ENCODE data around the gene ANO4. TPM values are rescaled to one million over a fixed set of nuclear protein-coding genes. Genes with fewer than 3 reads are reported as not detected.

The ANO4 gene
- total and polyA plus RNA-seq, 2 donors (not counting 1 experiment from before 2014, with no cell fraction given) = not detected

GRCh38 chr12:100755186-100755585 is 39.4 kb upstream of the ANO4 start:
- Histone ChIP-seq H3K9ac (ENCODE audit: low read length) (no peak overlapping the region), H3K36me3 (replicated peaks in 1 of 2; ENCODE audit: control extremely low read depth in 1 of 2, control insufficient read depth in 1 of 2, extremely low read depth in 1 of 2, insufficient read depth in 2 of 2, low read length in 1 of 2) (no peaks in the 10 kb centered on the region), H3K4me3 (ENCODE audit: control extremely low read depth in 1 of 5, extremely low read depth in 1 of 5, insufficient read depth in 1 of 5, low read depth in 2 of 5, low read length in 4 of 5) (no peak overlapping the region), H3K27ac (ENCODE audit: low read length in 2 of 2) (no peak overlapping the region), H4K20me1 (ENCODE audit: control insufficient read depth, insufficient read depth, low read length, poor library complexity, severe bottlenecking) (no peaks in the 10 kb centered on the region), H2AFZ (ENCODE audit: insufficient read depth, low read depth, low read length, poor library complexity, severe bottlenecking) (no peak overlapping the region), H3K4me2 (replicated peaks; ENCODE audit: low read depth, low read length, poor library complexity, severe bottlenecking) (no peak overlapping the region), H3K79me2 (ENCODE audit: control insufficient read depth, insufficient read depth, low read length) (no peaks in the 10 kb centered on the region), H3K9me3 (ENCODE audit: control extremely low read depth in 1 of 3, control insufficient read depth in 2 of 3, insufficient read depth in 1 of 3, low read length in 2 of 3) (peaks cover 0 to 3% (median 0%) of the 10 kb centered on the region in 3 donors), H3K4me1 (ENCODE audit: control insufficient read depth in 2 of 2, insufficient read depth in 2 of 2, low read length in 2 of 2) (no peaks in the 10 kb centered on the region), H3K27me3 (replicated peaks in 1 of 4; ENCODE audit: control extremely low read depth in 1 of 4, control insufficient read depth in 3 of 4, insufficient read depth in 4 of 4, low read length in 3 of 4) (no peaks in the 10 kb centered on the region)
- no peaks in the 10 kb centered on the region for H3K9me3 Mint-ChIP-seq (ENCODE audit: insufficient read depth)
- DNase-seq (no peak), ATAC-seq (ENCODE audit: low read depth) (no peak)
- ChIA-PET POLR2A (no interaction called here), CTCF (no interaction called here)
- H3K4me1 Mint-ChIP-seq = no peaks in the 10 kb centered on the region
- no CpG with 5 or more reads among the region's 1 CpG for WGBS (ENCODE audit: insufficient coverage)
- no peak for TF ChIP-seq CTCF (IDR thresholded peaks at IDR 0.05)
- TF ChIP-seq EZH2 (IDR thresholded peaks at IDR 0.05; ENCODE audit: borderline replicate concordance, insufficient read depth, low read depth, low read length, poor library complexity, severe bottlenecking) = no peak
- peaks cover 4% of the 10 kb centered on the region for H3K27me3 Mint-ChIP-seq
- H3K27ac Mint-ChIP-seq = no peak overlapping the region
- intact Hi-C loops (cut with micrococcal nuclease) = no loop called here
- H3K4me3 Mint-ChIP-seq = no peak overlapping the region

GRCh38 chr12:100758083-100758482 is 36.5 kb upstream of the ANO4 start:
- Histone ChIP-seq H3K36me3 (replicated peaks in 1 of 2; ENCODE audit: control extremely low read depth in 1 of 2, control insufficient read depth in 1 of 2, extremely low read depth in 1 of 2, insufficient read depth in 2 of 2, low read length in 1 of 2) (no peaks in the 10 kb centered on the region), H3K9ac (ENCODE audit: low read length) (no peak overlapping the region), H3K9me3 (ENCODE audit: control extremely low read depth in 1 of 3, control insufficient read depth in 2 of 3, insufficient read depth in 1 of 3, low read length in 2 of 3) (no peaks in the 10 kb centered on the region), H3K79me2 (ENCODE audit: control insufficient read depth, insufficient read depth, low read length) (no peaks in the 10 kb centered on the region), H3K4me2 (replicated peaks; ENCODE audit: low read depth, low read length, poor library complexity, severe bottlenecking) (no peak overlapping the region), H3K4me1 (ENCODE audit: control insufficient read depth in 2 of 2, insufficient read depth in 2 of 2, low read length in 2 of 2) (no peaks in the 10 kb centered on the region), H4K20me1 (ENCODE audit: control insufficient read depth, insufficient read depth, low read length, poor library complexity, severe bottlenecking) (no peaks in the 10 kb centered on the region), H3K27ac (ENCODE audit: low read length in 2 of 2) (no peak overlapping the region), H3K27me3 (replicated peaks in 1 of 4; ENCODE audit: control extremely low read depth in 1 of 4, control insufficient read depth in 3 of 4, insufficient read depth in 4 of 4, low read length in 3 of 4) (no peaks in the 10 kb centered on the region), H3K4me3 (ENCODE audit: control extremely low read depth in 1 of 5, extremely low read depth in 1 of 5, insufficient read depth in 1 of 5, low read depth in 2 of 5, low read length in 4 of 5) (no peak overlapping the region), H2AFZ (ENCODE audit: insufficient read depth, low read depth, low read length, poor library complexity, severe bottlenecking) (no peak overlapping the region)
- ChIA-PET CTCF (no interaction called here), POLR2A (no interaction called here)
- H3K9me3 Mint-ChIP-seq (ENCODE audit: insufficient read depth) = no peaks in the 10 kb centered on the region
- no peak for ATAC-seq (ENCODE audit: low read depth)
- no peak overlapping the region for H3K27ac Mint-ChIP-seq
- H3K4me1 Mint-ChIP-seq = no peaks in the 10 kb centered on the region
- 95% methylated on average over 2 of the region's 2 CpGs for WGBS (ENCODE audit: insufficient coverage)
- intact Hi-C loops (cut with micrococcal nuclease) = no loop called here
- TF ChIP-seq CTCF (IDR thresholded peaks at IDR 0.05) = no peak
- TF ChIP-seq EZH2 (IDR thresholded peaks at IDR 0.05; ENCODE audit: borderline replicate concordance, insufficient read depth, low read depth, low read length, poor library complexity, severe bottlenecking) = no peak
- H3K27me3 Mint-ChIP-seq = peaks cover 4% of the 10 kb centered on the region
- no peak overlapping the region for H3K4me3 Mint-ChIP-seq
- DNase-seq = no peak

Measured in B cell (primary cell).